ENCODE measurements around the gene RPL5. TPM values are rescaled to one million over a fixed set of nuclear protein-coding genes. Genes with fewer than 3 reads are reported as not detected.

The RPL5 gene
- total RNA-seq, 1 experiment from 2014 or later, result 1,118 TPM

DNA sequence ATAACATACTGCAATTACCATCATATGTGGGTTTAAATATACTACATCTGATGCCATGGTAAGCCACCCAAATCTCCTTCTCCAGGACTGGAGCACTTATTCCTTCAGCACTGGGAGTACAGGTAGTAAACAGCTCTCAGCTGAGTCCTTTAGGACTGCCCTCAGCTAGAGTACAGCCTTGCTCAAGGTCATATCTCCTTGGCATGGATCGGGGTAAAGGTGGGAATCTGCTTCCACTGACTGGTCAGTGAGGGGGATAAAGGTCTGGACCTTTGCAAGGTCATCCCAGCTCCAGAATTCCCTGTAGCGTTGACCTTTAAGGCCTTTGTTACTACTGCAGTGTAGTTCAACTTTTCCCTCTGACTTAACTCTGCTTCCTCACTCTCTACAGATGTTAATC, 38.8 kb downstream of the RPL5 start:
- POLR2A ChIA-PET, result no interaction called here
- intact Hi-C loops (cut with micrococcal nuclease; ENCODE audit: unreplicated experiment), result no loop called here
- H3K27ac Mint-ChIP-seq (ENCODE audit: unreplicated experiment), result no peak overlapping the region

DNA sequence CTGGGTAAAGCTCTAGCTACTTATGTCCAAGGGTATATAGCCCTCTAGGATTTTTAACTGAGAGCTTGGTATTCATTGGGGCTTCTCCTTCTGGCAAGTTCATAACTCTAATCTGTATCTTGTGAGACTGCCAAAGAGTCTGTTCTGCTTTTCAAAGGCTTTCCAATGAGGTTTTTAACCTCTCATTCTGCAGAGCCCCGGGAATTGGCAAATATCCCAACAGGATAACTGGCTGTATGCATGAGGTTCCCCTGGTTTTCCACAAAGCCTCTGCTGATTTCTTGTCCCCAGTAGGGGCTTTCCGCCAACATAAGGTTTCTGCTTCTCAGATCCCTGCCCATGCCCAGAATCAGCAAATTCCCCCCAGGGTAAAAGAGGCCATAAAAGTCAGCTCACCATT, 40.9 kb downstream of the RPL5 start:
- CTCF ChIA-PET, result interaction anchor here (0.9 kb wide), 1 partner anchor 85 kb away, joined by 3 read pairs; no protein-coding TSS in a partner anchor
- DNase-seq, result no peak

More for the DNA sequence above, 38.8 kb downstream of the RPL5 start:
- peaks cover 7% of the 10 kb centered on the region for H3K4me1 Mint-ChIP-seq (ENCODE audit: low read depth, unreplicated experiment)
- Histone ChIP-seq H3K4me1 (peaks cover 7% of the 10 kb centered on the region; the same call in 1 of the 2 replicates), H3K9me3 (no peaks in the 10 kb centered on the region), H3K36me3 (ENCODE audit: control insufficient read depth, insufficient read depth, low read length) (no peaks in the 10 kb centered on the region), H3K4me3 (ENCODE audit: low read depth, low read length) (no peak overlapping the region), H3K27me3 (replicated peaks; ENCODE audit: control insufficient read depth, insufficient read depth, low read length) (no peaks in the 10 kb centered on the region)
- no peak for DNase-seq
- BruUV-seq (replicated peaks), result no TSS peak
- H3K36me3 Mint-ChIP-seq (ENCODE audit: insufficient read depth, unreplicated experiment), result no peaks in the 10 kb centered on the region
- H3K27me3 Mint-ChIP-seq (ENCODE audit: insufficient read depth, unreplicated experiment), result no peaks in the 10 kb centered on the region
- no peak overlapping the region for H3K4me3 Mint-ChIP-seq (ENCODE audit: unreplicated experiment)
- CTCF ChIA-PET, result no interaction called here
- no peaks in the 10 kb centered on the region for H3K9me3 Mint-ChIP-seq (ENCODE audit: unreplicated experiment)
- TF ChIP-seq, protein P1, sequence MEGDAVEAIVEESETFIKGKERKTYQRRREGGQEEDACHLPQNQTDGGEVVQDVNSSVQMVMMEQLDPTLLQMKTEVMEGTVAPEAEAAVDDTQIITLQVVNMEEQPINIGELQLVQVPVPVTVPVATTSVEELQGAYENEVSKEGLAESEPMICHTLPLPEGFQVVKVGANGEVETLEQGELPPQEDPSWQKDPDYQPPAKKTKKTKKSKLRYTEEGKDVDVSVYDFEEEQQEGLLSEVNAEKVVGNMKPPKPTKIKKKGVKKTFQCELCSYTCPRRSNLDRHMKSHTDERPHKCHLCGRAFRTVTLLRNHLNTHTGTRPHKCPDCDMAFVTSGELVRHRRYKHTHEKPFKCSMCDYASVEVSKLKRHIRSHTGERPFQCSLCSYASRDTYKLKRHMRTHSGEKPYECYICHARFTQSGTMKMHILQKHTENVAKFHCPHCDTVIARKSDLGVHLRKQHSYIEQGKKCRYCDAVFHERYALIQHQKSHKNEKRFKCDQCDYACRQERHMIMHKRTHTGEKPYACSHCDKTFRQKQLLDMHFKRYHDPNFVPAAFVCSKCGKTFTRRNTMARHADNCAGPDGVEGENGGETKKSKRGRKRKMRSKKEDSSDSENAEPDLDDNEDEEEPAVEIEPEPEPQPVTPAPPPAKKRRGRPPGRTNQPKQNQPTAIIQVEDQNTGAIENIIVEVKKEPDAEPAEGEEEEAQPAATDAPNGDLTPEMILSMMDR (IDR thresholded peaks at IDR 0.05; ENCODE audit: insufficient read depth in 1 of 2, low read depth in 1 of 2, low read length in 1 of 2, severe bottlenecking in 1 of 2, unreplicated experiment in 1 of 2), result no peak

DNA sequence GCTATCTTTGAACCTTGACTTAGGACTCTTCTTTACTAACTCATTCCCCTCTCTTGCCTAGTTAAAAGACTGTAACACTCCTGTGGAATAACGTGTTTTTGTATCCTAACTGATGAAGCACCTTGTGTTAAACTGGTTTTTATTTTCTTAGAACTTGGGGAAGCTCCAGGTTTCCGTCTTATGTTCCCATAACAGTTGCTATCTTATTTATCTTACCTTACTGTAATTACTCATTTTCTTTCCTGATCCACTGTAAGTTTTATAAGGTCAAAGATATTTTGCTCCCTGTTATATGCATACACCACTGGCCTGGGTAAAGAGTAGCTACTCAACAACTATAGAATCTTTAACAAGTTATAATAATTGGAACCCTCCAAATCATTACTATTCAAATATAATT, 43.1 kb downstream of the RPL5 start:
- no peaks in the 10 kb centered on the region for H3K36me3 ChIP-seq (ENCODE audit: control insufficient read depth, insufficient read depth, low read length)
- no peak overlapping the region for H3K4me3 ChIP-seq (ENCODE audit: low read depth, low read length)
- POLR2A ChIA-PET, result no interaction called here
- Mint-ChIP-seq H3K4me1 (ENCODE audit: low read depth, unreplicated experiment) (peaks cover 7% of the 10 kb centered on the region), H3K27ac (ENCODE audit: unreplicated experiment) (no peak overlapping the region), H3K4me3 (ENCODE audit: unreplicated experiment) (no peak overlapping the region), H3K9me3 (ENCODE audit: unreplicated experiment) (no peaks in the 10 kb centered on the region), H3K27me3 (ENCODE audit: insufficient read depth, unreplicated experiment) (no peaks in the 10 kb centered on the region), H3K36me3 (ENCODE audit: insufficient read depth, unreplicated experiment) (no peaks in the 10 kb centered on the region)
- peaks cover 7% of the 10 kb centered on the region; the same call in 1 of the 2 replicates for H3K4me1 ChIP-seq
- intact Hi-C loops (cut with micrococcal nuclease; ENCODE audit: unreplicated experiment), result no loop called here
- no peaks in the 10 kb centered on the region for H3K27me3 ChIP-seq (replicated peaks; ENCODE audit: control insufficient read depth, insufficient read depth, low read length)
- no peak for DNase-seq
- TF ChIP-seq, protein P1 (IDR thresholded peaks at IDR 0.05; ENCODE audit: insufficient read depth in 1 of 2, low read depth in 1 of 2, low read length in 1 of 2, severe bottlenecking in 1 of 2, unreplicated experiment in 1 of 2), result no peak
- BruUV-seq (replicated peaks), result no TSS peak
- H3K9me3 ChIP-seq, result no peaks in the 10 kb centered on the region
- CTCF ChIA-PET, result no interaction called here

More for the DNA sequence above, 40.9 kb downstream of the RPL5 start:
- peaks cover 7% of the 10 kb centered on the region for H3K4me1 Mint-ChIP-seq (ENCODE audit: low read depth, unreplicated experiment)
- H3K27ac Mint-ChIP-seq (ENCODE audit: unreplicated experiment), result no peak overlapping the region
- H3K27me3 Mint-ChIP-seq (ENCODE audit: insufficient read depth, unreplicated experiment), result no peaks in the 10 kb centered on the region
- H3K9me3 Mint-ChIP-seq (ENCODE audit: unreplicated experiment), result no peaks in the 10 kb centered on the region
- intact Hi-C loops (cut with micrococcal nuclease; ENCODE audit: unreplicated experiment), result no loop called here
- H3K4me3 Mint-ChIP-seq (ENCODE audit: unreplicated experiment), result no peak overlapping the region
- Histone ChIP-seq H3K27me3 (replicated peaks; ENCODE audit: control insufficient read depth, insufficient read depth, low read length) (no peaks in the 10 kb centered on the region), H3K4me3 (ENCODE audit: low read depth, low read length) (no peak overlapping the region), H3K4me1 (peaks cover 7% of the 10 kb centered on the region; the same call in 1 of the 2 replicates), H3K36me3 (ENCODE audit: control insufficient read depth, insufficient read depth, low read length) (no peaks in the 10 kb centered on the region), H3K9me3 (no peaks in the 10 kb centered on the region)
- POLR2A ChIA-PET, result no interaction called here
- H3K36me3 Mint-ChIP-seq (ENCODE audit: insufficient read depth, unreplicated experiment), result no peaks in the 10 kb centered on the region
- TF ChIP-seq, protein P1 (IDR thresholded peaks at IDR 0.05; ENCODE audit: insufficient read depth in 1 of 2, low read depth in 1 of 2, low read length in 1 of 2, severe bottlenecking in 1 of 2, unreplicated experiment in 1 of 2), result no peak
- no TSS peak for BruUV-seq (replicated peaks)

All from Caco-2 (cell line).